Fibroblast of skin of right quadriceps (primary cell): ENCODE data around the gene INSIG2.
"Not testable (repeated sequence)": the region's sequence is repeated elsewhere in the genome, so short reads cannot be mapped to it uniquely, and the experiment has no call there.

ENCODE experiments used
- DNase-seq: peaks from one replicate; pipeline ENCODE4 v3.0.0-alpha.2; 2013

INSIG2 gene

DNA sequence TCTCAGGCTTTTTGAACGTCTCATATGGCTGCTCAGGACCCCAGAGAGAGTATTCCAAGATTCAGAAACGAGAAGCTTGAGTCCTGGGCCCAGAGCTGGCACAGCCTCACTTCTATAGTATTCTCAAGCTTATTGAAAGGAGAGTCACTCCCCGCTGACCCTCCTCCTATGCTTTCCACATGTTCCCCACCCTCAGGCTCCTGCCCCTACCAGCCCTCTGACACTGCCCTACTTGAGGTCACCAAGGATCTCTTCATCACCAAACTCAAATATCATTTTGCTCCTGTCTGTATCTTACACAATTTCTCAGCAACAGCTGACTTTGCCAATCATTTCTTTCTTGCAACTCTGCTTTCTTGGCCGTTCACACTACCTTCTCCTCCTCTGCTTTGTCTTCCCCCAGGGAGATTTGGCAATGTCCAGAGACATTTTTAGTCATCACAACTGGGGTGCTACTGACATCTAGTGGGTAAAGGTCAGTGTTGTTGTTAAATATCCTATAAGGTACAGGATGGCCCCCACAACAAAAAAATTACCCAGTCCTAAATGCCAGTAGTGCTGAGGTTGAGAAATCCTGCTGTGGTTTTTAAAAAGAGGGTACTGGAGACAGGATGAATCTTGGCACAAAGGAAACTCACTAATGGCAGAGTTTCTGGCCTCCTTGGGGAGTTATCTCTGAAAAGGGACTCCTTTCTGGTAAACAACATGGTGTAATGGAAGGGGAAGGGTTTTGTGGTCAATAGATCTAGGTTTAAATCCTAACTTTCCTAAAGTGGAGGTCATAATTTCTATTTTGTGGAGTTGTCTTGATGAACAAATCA is 26.9 kb upstream of the INSIG2 start:
- DNase-seq: peak; percentile 80

DNA sequence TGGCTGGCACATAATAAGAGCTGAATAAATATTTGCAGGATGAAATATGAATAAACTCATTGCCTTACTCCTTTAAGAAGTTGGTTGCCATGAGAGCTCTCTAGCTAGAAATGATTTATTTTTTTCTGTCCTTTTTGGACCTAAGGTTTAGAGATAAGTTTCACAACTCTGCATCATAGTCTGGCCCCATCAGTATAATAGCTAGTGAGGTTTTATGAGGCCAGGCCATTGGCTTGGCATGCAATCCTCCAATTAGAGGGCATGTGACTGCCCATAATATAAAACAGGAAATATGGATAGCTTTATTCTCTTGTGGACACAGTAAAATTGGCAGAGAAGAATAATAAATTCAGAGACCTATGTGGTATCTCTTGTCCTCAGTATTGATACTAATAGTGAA is 26.2 kb upstream of the INSIG2 start:
- DNase-seq: peak; percentile 34

DNA sequence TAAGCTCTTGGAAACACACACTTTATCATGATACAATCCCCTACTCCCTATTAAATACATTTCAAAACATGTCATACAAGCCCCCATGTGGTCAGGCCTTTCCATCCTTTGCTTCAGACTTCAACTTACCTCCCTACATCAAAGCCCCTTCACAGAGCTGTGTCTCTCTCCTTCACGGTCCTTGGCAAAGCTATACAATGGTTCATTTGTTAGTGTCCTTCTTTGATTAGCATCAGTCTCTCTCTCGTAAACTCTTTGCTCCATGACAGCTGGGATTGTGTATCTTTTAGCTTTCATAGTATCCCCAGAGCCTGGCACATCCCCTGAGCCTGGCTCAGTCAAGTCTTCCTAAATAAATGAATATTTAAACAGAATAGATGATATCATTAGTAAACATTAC is 25.6 kb upstream of the INSIG2 start:
- DNase-seq: no peak

DNA sequence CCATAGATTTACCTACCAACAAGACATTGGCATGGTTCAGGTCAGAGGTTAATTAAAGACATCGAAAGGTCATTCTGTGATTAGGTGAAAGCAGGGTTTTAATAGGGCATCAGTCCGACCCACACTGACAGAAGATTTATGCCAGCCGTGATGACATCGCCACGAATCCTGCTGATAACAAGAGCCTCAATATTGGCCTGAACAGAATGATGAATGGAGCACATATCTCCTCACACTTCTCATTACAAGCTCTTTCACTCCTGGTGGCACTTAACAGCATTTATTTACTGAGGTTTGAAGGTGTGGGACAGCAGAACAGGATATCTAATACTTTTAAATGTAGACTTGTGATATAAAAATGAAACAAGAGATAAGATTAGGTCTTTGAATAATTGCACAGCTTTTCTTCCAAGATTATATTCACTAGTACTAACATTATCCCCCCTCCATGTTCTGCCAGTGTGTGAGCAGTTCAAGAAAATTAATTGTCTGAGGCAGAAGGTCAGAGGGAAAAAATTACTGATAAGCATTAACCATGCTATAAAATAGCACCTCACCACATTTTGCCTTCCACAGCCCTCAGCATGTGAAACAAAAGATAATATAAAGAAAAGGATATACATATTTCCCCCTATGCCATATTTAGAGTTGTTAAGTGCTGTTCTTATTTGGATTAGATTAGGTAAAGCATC is 23.1 kb upstream of the INSIG2 start:
- no peak for DNase-seq

DNA sequence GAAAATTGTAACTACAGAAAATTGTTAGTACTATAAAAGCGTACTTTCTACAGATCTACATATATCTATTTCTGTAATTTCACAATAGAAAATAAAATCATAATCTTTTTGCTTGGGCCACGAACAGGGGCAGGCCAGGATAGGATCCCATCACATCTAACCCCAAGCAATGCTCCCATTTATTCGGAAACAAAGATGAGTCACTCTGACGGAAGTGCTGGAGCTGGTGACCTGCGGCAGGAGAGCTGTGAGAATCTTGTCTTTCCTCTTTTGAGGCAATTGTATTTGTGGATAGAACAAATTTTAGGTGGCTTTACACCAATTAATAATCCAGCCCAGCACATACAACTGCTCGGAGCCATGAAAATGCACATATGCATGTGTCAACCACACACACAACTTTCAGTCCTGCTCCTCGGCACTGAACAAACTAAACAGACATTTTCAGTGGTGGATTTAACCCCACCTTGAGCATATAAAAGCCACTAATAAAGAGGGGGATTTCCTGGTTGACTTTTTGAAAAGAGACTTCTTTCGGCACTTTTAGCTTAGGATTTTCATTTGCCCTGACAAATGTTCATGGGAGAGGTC is 22.3 kb upstream of the INSIG2 start:
- DNase-seq: no peak

DNA sequence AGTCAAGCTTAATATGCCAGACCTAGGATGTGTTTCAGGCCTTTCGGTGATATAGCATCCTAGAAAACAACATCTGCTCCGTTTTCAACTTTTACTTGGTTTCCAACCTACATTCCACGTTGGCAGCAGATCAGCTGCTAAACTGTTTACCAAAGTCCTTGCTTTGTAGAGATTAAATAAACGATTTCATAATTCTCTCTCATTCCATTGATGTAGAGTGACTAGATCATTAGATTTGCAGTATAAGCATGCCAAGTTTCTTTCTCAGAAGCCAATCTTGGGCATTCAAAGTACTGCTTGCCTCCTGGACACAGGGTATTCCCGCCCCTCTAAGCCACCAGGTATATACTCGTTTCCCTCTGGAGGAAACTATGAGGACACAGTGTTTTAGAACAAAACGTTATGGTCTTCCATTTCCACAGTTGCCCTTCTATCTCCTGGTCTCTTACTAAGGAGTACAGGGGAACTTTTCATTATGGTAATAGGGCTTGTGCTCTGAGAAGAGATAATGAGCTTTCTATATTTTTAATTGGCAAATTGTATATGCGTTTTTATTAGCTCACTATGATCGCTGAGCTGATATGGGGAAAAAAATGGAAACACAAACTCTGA is 10.5 kb upstream of the INSIG2 start:
- DNase-seq: no peak

DNA sequence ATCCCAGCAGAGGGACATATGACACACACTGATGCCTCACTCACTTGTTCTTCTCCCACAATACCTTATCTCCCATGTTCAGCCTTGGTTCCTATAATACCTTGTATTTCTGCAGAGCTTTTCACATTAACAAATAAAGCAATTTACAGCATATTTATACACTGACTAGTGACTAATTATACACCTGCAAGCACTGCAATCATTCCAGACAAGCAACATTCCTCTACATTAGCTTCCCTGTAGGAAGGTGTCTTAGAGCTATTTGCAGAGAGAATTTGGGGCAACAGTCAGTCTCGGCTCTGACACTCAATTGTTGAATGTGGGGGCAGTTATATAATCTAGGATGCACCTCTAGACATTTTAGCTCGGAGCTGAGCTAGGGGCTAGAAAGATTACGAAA is 9.5 kb upstream of the INSIG2 start:
- DNase-seq: no peak

DNA sequence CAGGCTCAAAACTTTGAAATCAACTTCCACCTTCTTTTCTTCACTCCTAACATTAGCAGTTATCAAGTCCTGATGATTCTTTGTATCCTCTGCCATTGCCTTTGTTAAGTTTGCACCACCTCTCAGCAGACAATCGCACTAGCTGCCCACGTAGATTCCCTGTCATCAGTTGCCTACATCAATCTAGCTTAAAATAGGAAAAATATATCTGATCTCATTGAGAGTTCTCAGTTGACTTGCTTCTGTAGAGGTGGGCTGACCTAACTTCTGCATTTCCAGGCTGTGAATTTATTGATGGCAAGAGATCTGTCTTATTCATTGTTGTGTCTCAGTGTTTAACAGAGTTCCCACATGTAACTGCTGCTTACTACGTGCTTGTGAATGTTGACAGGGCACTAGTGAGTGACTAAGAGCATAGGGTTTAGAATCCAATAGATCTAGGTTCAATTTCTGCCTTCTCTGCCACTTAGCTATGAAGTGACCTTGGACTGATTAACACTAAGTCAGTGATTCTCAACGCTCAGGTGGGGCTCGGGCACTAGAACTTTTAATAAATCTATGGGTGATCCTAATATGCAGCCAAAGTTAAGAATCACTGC is 3.7 kb upstream of the INSIG2 start:
- DNase-seq: no peak

DNA sequence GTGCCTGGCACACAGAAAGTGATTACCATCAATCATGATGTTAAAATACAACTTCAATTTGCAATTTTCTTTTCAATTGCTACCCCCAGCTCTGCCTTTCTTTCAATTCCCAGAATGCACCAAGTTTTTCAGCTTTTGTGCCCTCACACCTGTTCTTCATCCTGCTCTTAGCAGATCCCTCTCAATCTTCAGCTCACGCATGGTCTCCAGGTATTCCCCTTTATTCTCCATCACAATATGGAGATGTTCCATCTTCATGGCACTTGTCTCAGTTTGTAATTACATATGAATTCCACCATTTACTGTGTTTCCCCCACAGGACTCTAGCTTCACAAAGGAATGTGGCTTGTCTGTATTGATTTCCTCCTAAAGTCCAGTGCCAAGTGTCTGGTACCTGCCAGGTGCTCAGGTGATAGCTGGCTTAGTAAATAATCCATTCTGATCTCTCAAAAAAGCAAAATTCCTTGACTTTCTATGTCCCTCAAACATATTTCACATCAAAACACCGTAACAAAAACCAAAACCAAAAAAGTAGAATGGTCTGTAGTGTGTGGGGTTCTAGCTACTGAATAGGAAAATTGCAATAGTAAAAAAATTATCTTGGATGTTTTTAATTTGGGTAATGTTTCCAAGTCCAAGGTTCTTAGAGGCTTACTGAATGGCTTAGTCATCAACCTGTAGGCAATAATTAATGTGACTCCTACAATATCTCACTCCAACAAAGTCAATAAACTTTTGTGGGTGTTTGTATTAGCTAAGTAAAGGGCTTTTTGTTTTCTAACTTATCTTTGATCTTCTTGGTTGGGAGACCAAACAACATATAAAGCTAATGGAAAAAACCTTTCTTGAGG is 2.9 kb upstream of the INSIG2 start:
- no peak for DNase-seq

DNA sequence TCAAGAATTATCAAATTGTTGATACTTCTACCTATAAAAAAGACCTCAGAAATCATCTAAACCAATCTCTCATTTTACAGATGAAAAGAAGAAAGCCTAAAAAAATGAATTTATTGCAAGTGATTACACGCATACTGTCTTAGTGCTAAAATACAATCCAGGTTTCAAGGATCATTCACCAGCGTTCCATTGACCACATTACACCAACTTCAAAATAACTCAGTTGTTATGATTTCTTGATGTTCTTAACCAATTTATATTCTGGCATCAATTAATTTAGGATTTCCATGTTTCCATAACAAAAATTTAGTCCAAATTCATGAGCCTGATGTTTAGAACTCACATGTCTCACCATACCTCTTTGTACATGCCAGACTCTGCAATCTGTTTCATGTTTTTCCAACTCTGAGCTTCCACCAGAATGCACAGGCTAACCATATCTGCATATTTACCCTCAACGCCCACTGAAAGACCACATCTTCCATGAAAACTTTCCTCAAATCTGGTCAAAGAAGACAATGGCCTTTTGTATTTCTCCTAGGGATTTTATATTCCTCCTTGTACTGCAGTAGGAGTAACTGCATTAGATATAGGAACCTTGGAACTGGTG is 2.1 kb upstream of the INSIG2 start:
- no peak for DNase-seq

DNA sequence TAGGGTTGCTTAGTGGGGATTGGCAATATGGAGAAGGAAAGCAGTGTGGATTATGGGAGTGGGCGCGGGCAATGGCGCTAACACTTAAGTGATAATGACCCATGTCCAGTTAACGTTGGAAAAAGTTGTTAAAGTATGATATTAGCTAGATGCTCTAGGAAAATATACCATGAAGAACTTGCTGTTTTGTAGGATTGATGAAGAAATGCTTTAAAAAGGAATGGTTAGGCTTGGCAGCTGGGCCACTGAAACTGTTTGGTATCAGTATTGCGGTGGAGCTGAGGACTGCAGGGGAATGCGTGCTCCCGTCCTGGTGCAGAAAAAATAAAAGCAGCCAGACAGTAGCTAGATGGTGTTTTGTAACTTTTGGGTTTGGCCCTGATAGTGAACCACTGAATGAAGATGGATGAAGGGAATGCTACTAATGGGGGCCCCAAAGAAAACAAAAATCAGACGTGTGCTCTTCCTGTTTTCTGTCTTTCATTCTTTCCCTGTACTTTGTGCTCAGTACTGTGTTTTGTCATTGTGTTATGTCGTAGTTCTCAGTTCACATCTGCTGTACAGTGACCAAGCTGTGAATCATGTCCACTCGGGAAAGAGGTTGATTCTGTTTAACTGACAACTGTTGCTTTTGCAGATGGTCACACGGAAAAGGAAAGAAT is 999 bp downstream of the INSIG2 start:
- peak; percentile 19 for DNase-seq

DNA sequence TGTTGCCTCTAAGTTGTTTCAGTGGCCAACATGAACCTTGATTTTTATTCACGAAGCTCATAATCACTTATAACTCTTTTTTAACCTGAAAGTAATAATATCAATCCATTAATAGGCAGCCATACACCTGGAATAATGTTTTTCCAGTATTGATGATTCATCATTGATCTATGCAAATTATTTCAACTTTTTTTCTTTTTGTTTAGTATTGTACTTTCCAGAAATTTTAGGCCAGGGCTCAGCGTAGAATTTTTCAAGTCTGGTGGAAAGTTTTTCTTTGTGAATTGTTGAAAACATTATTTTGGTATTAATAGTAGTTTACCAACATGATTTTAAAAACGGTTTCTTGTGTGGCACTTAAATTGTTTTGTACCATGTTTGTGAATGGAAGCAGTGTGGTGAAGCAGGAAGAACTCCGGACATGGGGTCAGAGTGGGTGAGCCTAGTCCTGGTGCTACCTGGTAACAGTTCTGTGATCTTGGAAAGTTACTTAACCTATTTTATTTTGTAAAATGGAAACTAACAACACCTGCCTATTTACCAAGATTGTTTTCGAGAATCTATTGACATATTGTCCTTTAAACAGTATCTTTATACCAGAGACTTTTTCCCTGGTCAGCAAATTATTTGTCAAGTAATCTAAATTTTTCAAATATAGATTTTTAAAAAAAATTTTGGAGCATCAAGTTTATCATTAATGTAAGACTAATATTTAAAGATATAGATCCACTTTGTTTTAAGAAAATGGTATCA is 2.3 kb downstream of the INSIG2 start:
- DNase-seq: no peak

DNA sequence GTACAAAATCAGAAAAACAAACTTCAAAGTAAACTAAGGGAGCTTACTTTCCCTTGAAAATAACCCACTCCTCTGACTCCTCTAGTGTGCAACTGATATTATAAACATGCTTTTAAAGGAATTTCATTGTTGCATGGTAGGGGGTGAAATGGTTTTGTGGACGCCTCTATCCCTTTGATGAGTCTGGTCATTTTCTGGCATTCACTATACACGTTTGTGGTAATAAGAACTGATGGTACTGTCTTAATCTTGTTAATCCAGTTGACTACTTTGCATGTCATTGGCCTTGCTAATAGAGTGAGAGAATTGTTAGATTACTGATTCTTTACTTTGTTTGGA is 2.8 kb downstream of the INSIG2 start:
- DNase-seq: no peak

DNA sequence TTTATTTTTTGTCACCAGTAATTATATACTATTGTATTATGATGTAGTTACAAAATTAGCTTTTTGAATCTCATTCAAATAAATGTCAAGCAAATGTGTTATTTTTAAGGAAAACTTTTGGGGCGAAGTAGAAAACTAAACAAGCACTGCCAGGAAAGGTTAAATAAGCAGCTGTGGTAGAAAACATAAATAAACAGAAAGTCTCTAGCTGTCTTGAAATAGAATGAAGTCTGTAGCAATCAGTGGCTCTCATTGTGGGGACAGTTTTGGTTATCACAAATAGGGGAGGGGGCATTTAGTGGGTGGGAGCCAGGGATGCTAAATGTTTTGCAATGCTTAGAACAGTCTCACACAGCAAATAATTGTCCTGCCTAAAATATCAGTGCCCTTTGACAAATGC is 3.4 kb downstream of the INSIG2 start:
- DNase-seq: no peak

DNA sequence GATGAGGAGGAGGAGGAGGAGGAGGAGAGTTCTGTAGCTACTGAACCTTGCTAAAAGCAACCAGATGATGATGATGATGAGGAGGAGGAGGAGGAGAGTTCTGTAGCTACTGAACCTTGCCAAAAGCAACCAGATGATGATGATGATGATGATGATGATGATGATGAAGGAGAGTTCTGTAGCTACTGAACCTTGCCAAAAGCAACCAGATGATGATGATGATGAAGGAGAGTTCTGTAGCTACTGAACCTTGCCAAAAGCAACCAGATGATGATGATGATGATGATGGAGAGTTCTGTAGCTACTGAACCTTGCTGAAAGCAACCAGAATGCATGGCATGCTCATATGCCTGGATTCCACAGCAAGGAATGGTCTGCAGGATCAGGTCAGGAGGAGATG is 5.8 kb downstream of the INSIG2 start:
- not testable (repeated sequence) for DNase-seq

DNA sequence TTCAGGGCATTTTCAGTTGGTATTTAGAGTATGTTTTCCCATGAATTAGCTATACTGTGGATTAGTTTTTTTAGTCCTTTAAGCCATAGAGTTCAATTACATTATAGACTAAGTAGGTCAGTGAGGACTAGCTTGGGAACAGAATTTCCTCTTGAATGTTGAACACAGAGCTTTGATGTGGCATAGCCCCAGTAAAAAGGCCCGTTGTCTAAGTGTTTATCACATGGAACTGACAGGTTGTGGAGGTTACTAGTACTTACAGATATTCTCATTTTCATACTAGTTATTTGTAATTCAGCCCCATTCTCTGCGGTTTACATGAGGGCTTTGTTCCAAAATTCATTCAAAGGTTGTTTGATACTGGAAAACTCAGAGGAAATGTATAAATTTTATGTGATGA is 6.2 kb downstream of the INSIG2 start:
- no peak for DNase-seq

DNA sequence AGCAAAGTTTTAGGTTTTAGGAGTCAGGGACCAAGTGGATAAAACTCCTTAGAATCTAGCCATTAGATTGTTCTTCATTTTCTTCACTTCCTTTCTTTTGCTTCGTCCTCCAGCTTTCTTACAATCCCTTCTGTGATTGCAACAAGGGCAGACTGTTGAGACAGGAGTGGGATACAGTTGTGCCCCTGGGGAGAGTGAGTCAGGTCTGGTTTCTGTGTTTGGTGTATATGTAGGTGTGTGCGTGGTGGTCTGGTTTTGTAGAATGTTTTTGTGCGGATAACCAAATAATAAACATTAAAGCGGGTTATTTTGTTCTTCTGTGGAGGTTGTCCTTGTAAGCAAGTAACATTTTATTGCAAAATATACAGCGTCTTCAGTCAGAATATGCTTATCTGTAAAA is 7.3 kb downstream of the INSIG2 start:
- DNase-seq: peak; percentile 16

DNA sequence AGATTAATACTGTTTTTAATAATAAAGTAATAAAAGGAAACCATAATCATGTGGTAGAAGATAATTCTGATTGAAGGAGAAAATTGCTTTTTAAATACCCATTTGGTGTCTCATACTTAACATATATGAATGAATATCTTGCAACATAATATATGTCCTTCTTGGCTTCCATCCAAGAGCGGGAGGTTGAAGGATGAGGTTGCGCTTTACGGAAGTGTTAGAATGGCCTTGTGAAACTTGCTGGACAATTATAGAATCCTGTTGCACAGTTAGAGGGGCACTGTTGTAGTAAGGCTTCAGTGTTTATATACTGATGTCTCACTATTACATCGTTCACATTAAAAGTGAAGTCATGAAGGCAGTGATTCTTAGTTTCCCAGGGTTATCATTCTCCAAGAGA is 9.4 kb downstream of the INSIG2 start:
- DNase-seq: peak; percentile 53

DNA sequence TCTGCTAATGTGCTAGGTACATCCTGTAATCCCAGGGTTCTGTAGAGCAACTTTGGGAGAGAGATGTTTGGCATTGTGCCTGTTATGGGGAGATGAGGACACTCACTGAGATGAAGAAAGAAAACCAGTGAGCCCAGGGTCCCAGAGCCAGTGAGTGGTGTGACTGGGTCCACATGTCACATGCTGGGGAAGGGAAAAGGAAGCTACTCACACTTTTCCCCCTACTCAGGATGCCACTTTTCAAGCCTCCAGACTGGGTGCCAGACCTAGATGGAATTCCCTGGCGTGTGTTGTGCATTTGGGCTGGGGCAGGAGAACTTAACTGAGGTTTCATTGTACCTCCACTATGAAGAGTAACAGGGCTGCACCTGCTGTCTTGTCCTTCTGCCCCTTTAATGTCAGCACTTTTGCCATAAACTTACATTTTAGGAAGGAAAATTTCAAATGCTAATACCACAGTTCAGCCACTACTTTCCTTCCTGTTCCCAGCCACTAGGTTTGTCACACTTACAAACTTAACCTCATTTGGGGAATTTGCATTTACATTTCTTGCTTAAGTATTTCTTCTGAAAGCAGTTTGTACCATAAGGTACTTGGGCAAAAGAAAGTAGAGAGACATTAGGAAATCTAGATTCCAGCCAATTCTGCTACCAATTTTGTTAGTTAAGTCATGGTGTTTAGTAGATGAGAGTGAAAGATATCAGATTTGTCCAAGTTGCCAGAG is 10.2 kb downstream of the INSIG2 start:
- DNase-seq: no peak
